Effector CD8-positive, alpha-beta T cell (primary cell): ENCODE results near the gene IFI35.
"Not testable (repeated sequence)": the region's sequence is repeated elsewhere in the genome, so short reads cannot be mapped to it uniquely, and the experiment has no call there.

ENCODE experiments used
- DNase-seq: peaks from one replicate; lab custom pipeline; 2025; lab: John Stamatoyannopoulos, UW

IFI35 gene

DNA sequence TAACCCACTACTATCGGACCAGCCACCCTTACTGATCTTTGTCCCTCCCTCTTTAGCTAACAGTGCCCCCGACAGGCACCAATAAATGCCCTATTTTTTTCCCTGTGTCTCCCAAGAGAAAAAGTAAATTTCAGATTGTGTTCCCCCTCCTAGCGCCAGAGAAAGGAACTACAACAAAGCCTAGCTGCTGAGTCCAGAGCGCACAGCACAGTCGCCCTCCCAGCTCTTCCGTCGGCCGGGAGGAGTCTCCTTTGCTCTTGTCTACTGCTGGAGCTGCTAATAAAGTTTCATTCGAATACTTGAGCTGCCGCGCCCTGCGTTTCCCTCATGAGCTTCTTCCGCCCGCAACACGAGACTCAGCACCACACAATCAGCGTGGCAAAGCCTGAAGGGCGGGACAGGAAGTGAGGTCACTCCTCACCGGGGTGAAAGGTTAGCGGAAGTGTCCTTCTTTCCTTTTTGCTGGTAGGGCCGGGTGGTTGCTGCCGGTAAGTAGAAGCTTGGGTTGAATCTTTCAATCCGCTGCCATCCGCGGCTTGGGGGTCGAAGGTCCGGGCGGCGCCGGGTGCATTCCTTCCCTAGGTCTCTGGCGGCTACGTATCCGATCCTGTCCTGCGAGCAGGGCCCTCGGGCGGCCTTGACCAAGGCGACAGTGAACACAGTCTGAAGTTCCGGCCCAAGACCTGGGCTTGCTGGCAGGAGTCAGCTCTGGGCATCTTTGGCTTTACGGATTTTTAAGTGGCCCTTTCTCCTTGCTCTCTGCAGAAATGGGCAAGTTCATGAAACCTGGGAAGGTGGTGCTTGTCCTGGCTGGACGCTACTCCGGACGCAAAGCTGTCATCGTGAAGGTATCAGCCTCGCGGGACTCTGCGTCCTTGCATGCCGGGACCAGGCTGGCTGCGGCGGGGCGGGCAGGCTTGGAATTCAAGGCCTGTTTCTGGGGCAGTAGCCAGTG, 8.3 kb upstream of the IFI35 start, which contains the start of gene RPL27:
TSS of gene RPL27 (plus strand) at position 436 of the 955 bp plus-strand sequence. CDS start at position 768, 332 bp downstream.
- peak; percentile 95 for DNase-seq

GRCh38 chr17:42999003-42999525, 7.5 kb upstream of the IFI35 start:
- DNase-seq, result no peak

- DNase-seq, result not testable (repeated sequence)
Measured at GRCh38 chr17:43000894-43001293, 5.7 kb upstream of the IFI35 start.

GRCh38 chr17:43003542-43004172, 2.9 kb upstream of the IFI35 start:
- no peak for DNase-seq

- DNase-seq, result no peak
Measured at GRCh38 chr17:43010667-43011308, 4.2 kb downstream of the IFI35 start.

- DNase-seq, result no peak
Measured at GRCh38 chr17:43011728-43012472, 5.3 kb downstream of the IFI35 start.

GRCh38 chr17:43013296-43013695, 6.7 kb downstream of the IFI35 start:
- DNase-seq, result no peak

GRCh38 chr17:43014020-43014648, 7.5 kb downstream of the IFI35 start:
- no peak for DNase-seq

DNA sequence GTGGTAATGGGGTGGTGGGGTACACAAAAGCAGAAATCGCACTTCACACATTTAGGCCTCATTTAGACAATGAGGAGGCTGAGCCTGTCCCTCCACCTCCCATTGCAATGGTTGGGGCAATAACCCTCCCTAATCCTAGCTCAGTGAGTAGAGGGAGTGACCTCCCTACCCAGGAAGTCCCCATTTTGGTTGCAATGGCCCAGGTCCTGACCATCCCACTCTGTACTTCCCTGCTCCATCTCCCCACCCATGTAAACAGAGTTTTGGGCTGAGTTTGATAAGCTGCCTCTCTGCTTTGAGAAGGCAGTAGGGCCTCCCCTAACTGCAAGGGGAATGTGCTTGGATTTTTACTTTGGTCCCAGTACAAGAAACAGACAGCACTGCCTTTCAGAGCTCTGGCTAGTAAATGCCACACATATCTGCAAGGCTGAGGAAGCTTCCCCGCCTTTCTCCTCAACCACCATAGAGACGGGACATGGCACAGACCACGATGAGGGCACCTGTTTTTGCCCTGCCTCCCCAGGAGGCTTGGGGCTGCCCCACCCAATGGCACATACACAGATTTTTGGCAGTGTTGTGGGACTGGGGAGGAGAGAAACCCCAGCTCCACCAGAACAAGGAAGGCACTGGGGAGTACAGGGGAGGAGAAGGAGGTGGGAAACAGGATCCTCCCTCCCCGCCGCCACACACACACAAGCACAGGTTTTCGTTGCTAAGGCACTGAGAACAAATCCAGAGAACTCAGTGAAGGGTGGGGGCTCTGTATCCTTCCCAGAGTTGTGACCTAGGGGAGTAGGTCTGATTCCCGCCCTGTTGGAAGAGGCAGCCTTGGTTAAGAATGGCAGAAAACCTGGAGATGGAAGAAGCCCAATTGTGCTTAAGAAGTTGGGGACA, 8.3 kb downstream of the IFI35 start:
- DNase-seq, result no peak

DNA sequence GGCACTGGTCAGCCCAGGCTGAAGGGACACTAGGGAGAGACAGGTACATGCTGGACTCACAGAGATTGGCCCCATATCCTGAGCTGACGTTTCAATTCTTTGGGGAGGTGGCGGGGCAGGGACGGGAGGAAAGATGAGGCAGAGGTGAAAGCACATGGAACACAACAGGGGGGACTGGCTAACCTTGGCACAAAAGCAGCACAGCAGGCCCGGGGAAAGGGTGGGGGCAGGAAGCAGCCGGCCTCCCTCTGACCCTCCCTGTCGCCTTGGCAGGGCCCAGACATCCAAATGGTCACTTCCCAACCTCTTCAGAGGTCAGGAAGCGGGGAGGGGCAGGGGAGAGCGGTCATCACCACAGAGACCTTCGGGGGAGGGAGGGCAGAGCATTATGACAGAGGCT, 9.0 kb downstream of the IFI35 start:
- DNase-seq, result no peak

DNA sequence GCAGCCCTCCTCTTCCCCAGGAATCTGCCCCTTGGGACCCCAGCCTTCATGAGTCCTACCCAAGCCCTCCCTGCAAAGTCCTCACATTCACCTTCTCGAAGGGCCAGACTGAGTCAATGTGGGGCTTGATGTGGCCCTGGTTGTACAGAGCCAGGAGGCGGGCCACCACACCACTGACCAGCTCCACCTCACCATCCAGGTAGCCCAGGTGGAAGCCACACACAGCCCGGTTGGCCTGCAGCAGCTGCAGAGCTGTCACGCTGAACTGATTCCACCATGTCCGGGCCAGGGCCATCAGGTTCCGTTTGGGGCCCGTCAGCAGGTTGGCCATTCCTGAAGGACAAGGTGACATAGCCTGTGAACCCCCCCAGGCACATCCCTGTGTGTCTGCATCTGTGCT, 9.6 kb downstream of the IFI35 start:
- no peak for DNase-seq

- no peak for DNase-seq
Measured at GRCh38 chr17:43018008-43018853, 11.6 kb downstream of the IFI35 start.

DNA sequence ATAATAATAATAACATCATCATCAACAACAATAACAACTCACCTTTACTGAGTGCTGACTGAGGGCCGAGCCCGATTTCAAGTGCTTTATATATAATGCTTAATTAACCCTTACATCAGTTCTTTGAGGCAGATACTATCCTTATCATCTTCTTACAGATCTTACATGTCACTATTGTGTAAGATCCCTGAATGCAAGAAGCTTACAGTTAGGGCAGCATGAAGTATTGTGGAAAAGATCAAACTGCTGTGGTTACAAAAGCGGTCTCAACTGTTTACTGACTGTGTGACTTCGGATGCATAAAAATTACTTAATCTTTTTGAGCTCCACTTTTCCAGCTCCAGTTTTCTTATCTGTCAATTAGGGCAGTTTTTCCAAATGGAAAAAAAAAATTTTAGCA, 12.3 kb downstream of the IFI35 start:
- no peak for DNase-seq

GRCh38 chr17:43019418-43019817, 12.8 kb downstream of the IFI35 start:
- DNase-seq, result no peak

DNA sequence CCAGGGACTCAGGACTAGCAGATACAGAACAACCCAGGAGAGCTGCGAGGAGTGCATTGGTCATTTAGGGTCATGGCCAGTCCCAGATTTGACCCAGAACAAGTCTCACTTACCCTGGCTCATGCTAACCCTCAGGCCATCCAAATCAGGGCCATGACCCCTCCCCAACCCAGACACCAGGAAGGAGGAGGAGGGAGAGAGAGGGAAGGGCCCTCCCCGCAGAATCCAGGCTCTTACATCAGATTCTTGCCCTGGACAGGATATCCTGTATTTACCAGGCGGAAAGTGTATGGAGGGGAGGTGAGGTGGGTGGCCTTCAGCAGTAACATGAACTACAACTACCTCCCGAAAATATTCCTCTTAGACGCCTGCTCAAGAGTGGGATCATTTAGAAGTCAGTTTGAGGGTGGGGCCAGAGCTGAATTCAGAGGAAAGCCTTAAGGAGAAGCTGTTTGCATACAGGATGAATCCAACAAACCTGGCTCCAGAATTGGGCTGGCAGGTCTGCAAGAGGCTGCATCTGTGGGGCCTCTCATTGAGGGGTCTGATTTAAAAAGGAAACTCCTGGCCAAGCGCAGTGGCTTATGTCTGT, 13.5 kb downstream of the IFI35 start:
- no peak for DNase-seq

GRCh38 chr17:43020789-43021740, 14.5 kb downstream of the IFI35 start:
- peak; percentile 17 for DNase-seq

- peak; percentile 46 for DNase-seq
Measured at GRCh38 chr17:43021741-43022512, 15.3 kb downstream of the IFI35 start, which contains the start of gene VAT1. TSS of gene VAT1 (minus strand) at chr17:43022385. CDS start at chr17:43022322, 63 bp downstream.
